Endodermal cell (in vitro differentiated cells): ENCODE data around the gene GINS1. TPM values are rescaled to one million over a fixed set of nuclear protein-coding genes. Genes with fewer than 3 reads are reported as not detected.

ENCODE experiments used
- DNase-seq: peaks from one replicate; pipeline ENCODE4 v3.0.0-alpha.2; 2017
- H3K27ac ChIP-seq: 2 replicates; pipeline ENCODE4 v1.5.1; 2013; ENCODE audit warnings: mild to moderate bottlenecking, low read depth, low read length, moderate library complexity
- H3K27me3 ChIP-seq: 2 replicates; pipeline ENCODE4 v1.6.1; 2013; ENCODE audit warnings: mild to moderate bottlenecking, low read length, moderate library complexity; ENCODE audit not compliant: insufficient read depth, control insufficient read depth, poor library complexity, severe bottlenecking
- H3K36me3 ChIP-seq: 2 replicates; pipeline ENCODE4 v1.7.0; 2013; ENCODE audit warnings: mild to moderate bottlenecking, low read length, moderate library complexity; ENCODE audit not compliant: control insufficient read depth, insufficient read depth
- H3K4me1 ChIP-seq: one replicate; pipeline ENCODE4 v1.7.0; 2013; ENCODE audit warnings: low read length; ENCODE audit not compliant: control insufficient read depth, insufficient read depth
- H3K4me3 ChIP-seq: 2 replicates; pipeline ENCODE4 v1.5.1; 2013; ENCODE audit warnings: mild to moderate bottlenecking, low read length, moderate library complexity
- H3K9ac ChIP-seq: 2 replicates; pipeline ENCODE4 v1.6.1; 2013; ENCODE audit warnings: mild to moderate bottlenecking, low read length, moderate library complexity; ENCODE audit not compliant: poor library complexity, severe bottlenecking; ENCODE audit errors: extremely low read depth
- H3K9me3 ChIP-seq: 2 replicates; pipeline ENCODE4 v1.6.1; 2013; ENCODE audit warnings: mild to moderate bottlenecking, low read length, moderate library complexity; ENCODE audit not compliant: control insufficient read depth
- H3K27ac Mint-ChIP-seq: 2 replicates; pipeline ENCODE4 v1.8.0; 2020; ENCODE audit warnings: mixed read lengths
- H3K27me3 Mint-ChIP-seq: 2 replicates; pipeline ENCODE4 v1.8.0; 2021; ENCODE audit warnings: mild to moderate bottlenecking, mixed read lengths; ENCODE audit not compliant: insufficient read depth
- H3K36me3 Mint-ChIP-seq: 2 replicates; pipeline ENCODE4 v1.8.0; 2020; ENCODE audit warnings: low read depth, mixed read lengths
- H3K4me1 Mint-ChIP-seq: 2 replicates; pipeline ENCODE4 v1.8.0; 2020; ENCODE audit warnings: mixed read lengths
- H3K4me3 Mint-ChIP-seq: 2 replicates; pipeline ENCODE4 v1.8.0; 2020; ENCODE audit warnings: mild to moderate bottlenecking, moderate library complexity, mixed read lengths
- H3K9me3 Mint-ChIP-seq: 2 replicates; pipeline ENCODE4 v1.8.0; 2020; ENCODE audit warnings: mild to moderate bottlenecking, mixed read lengths
- CTCF ChIP-seq: fragments of 200-600 bp; sonication (generic); conservative IDR thresholded peaks from 2 replicates; pipeline ENCODE4 v1.5.0; 2021; ENCODE audit warnings: antibody characterized with exemption, mild to moderate bottlenecking
- WGBS, 2 experiments: methylation state at CpG; one replicate each; pipeline versions ENCODE4 v1.1.5 to v1.1.7; 2013; ENCODE audit warnings: missing lambda C conversion rate in 2 of 2, mixed read lengths in 1 of 2; ENCODE audit not compliant: insufficient coverage in 1 of 2, insufficient read length in 1 of 2; 5-methylcytosine and 5-hydroxymethylcytosine counted together
- total RNA-seq, 2 donors: library from RNA; stranded (reverse); fragmentation: NEBNext Ultra II Directional in 1 of 2; extraction: Animal tissue kit (Norgen Biotek cat#: 25700) in 1 of 2; gene quantifications; 2 replicates in 1 of 2; 3 replicates in 1 of 2; pipeline ENCODE4 v1.2.1, GENCODE V29; 2021

Gene GINS1
- total RNA-seq, 2 donors from 2014 or later, result 40.2 to 48.6 TPM

GRCh38 chr20:25461281-25461650, 53.8 kb downstream of the GINS1 start:
- WGBS, 2 experiments, result 84 to 85% methylated on average over 5 to 9 of the region's 9 CpGs
- no peak overlapping the region for H3K27ac Mint-ChIP-seq

GRCh38 chr20:25461786-25462545, 54.5 kb downstream of the GINS1 start:
- H3K27ac Mint-ChIP-seq, result peak overlapping the region; percentile 68
- no peaks in the 10 kb centered on the region for H3K27me3 ChIP-seq
- no peaks in the 10 kb centered on the region for H3K9me3 ChIP-seq
- DNase-seq, result no peak
- peaks cover 85% of the 10 kb centered on the region for H3K36me3 ChIP-seq
- peaks cover 78% of the 10 kb centered on the region for H3K36me3 Mint-ChIP-seq
- H3K4me1 Mint-ChIP-seq, result no peaks in the 10 kb centered on the region
- 91 to 95% methylated on average over 12 to 18 of the region's 18 CpGs for WGBS, 2 experiments
- H3K4me1 ChIP-seq, result no peaks in the 10 kb centered on the region
- no peak overlapping the region for H3K27ac ChIP-seq
- H3K4me3 Mint-ChIP-seq, result no peak overlapping the region
- H3K27me3 Mint-ChIP-seq, result no peaks in the 10 kb centered on the region
- H3K4me3 ChIP-seq, result no peak overlapping the region
- no peak overlapping the region for H3K9ac ChIP-seq
- H3K9me3 Mint-ChIP-seq, result no peaks in the 10 kb centered on the region
- no peak for TF ChIP-seq CTCF

More at GRCh38 chr20:25461281-25461650, 53.8 kb downstream of the GINS1 start:
- Histone ChIP-seq H3K27ac (no peak overlapping the region), H3K9me3 (no peaks in the 10 kb centered on the region), H3K4me1 (no peaks in the 10 kb centered on the region), H3K36me3 (peaks cover 78% of the 10 kb centered on the region), H3K27me3 (no peaks in the 10 kb centered on the region), H3K4me3 (no peak overlapping the region), H3K9ac (no peak overlapping the region)
- Mint-ChIP-seq H3K9me3 (no peaks in the 10 kb centered on the region), H3K27me3 (no peaks in the 10 kb centered on the region), H3K36me3 (peaks cover 75% of the 10 kb centered on the region), H3K4me3 (no peak overlapping the region), H3K4me1 (no peaks in the 10 kb centered on the region)
- TF ChIP-seq CTCF, result no peak
- no peak for DNase-seq

GRCh38 chr20:25464501-25465242, 57.2 kb downstream of the GINS1 start:
- H3K36me3 ChIP-seq, result peaks cover 80% of the 10 kb centered on the region
- H3K4me3 ChIP-seq, result no peak overlapping the region
- H3K9me3 ChIP-seq, result no peaks in the 10 kb centered on the region
- Mint-ChIP-seq H3K27me3 (no peaks in the 10 kb centered on the region), H3K4me3 (no peak overlapping the region), H3K27ac (no peak overlapping the region), H3K36me3 (peaks cover 75% of the 10 kb centered on the region), H3K4me1 (no peaks in the 10 kb centered on the region), H3K9me3 (no peaks in the 10 kb centered on the region)
- H3K27ac ChIP-seq, result no peak overlapping the region
- TF ChIP-seq CTCF, result no peak
- WGBS, 2 experiments, result 93 to 96% methylated on average over 12 to 13 of the region's 13 CpGs
- H3K4me1 ChIP-seq, result no peaks in the 10 kb centered on the region
- H3K9ac ChIP-seq, result no peak overlapping the region
- DNase-seq, result no peak
- no peaks in the 10 kb centered on the region for H3K27me3 ChIP-seq
